Tibial artery (tissue), 4 donors: Measurements from ENCODE around the gene ATP6V1G3.

Experiments
- DNase-seq, 2 donors: peaks; one replicate each; pipeline ENCODE4 v3.0.0-alpha.2; 2019
- H3K27ac ChIP-seq, 2 donors: fragments of 200-600 bp; sonication (generic) in 1 of 2; 1 replicate in 1 of 2; 2 replicates in 1 of 2; pipeline ENCODE4 v1.5.1; 2018 to 2019; ENCODE audit warnings: mild to moderate bottlenecking in 1 of 2
- H3K27me3 ChIP-seq, 2 donors: fragments of 200-600 bp; sonication (generic) in 1 of 2; one replicate each; pipeline versions ENCODE4 v1.5.1 to v1.6.0; 2016 to 2019
- H3K36me3 ChIP-seq, 3 donors: fragments of 200-600 bp; sonication (generic) in 2 of 3; one replicate each; pipeline ENCODE4 v1.5.1; 2016 to 2019; ENCODE audit warnings: mild to moderate bottlenecking in 2 of 3
- H3K4me1 ChIP-seq, 4 donors: fragments of 200-600 bp; sonication (generic) in 2 of 4; 1 replicate in 3 of 4; 2 replicates in 1 of 4; pipeline ENCODE4 v1.5.1; 2016 to 2019
- H3K4me3 ChIP-seq, 2 donors: fragments of 200-600 bp; sonication (generic) in 1 of 2; 1 replicate in 1 of 2; 2 replicates in 1 of 2; pipeline ENCODE4 v1.5.1; 2018 to 2019; ENCODE audit warnings: mild to moderate bottlenecking in 2 of 2
- H3K9me3 ChIP-seq, 3 donors: fragments of 200-600 bp; sonication (generic) in 1 of 3; one replicate each; pipeline ENCODE4 v1.5.1; 2016 to 2019
- intact Hi-C: fragments of 100-400 bp; cut with DNase I; formaldehyde crosslinking; loops from one replicate; pipeline ENCODE4 v1.15.0; 2023; ENCODE audit warnings: low total_unique reads
- TF ChIP-seq, protein P1 (sequence below), 2 experiments: fragments of 200-600 bp in 1 of 2; fragments of 450-650 bp in 1 of 2; IDR thresholded peaks; one replicate each; pipeline ENCODE4 v1.5.1; 2017 to 2019; ENCODE audit warnings: antibody characterized with exemption in 2 of 2, mild to moderate bottlenecking in 1 of 2, moderate library complexity in 1 of 2

Gene ATP6V1G3

DNA sequence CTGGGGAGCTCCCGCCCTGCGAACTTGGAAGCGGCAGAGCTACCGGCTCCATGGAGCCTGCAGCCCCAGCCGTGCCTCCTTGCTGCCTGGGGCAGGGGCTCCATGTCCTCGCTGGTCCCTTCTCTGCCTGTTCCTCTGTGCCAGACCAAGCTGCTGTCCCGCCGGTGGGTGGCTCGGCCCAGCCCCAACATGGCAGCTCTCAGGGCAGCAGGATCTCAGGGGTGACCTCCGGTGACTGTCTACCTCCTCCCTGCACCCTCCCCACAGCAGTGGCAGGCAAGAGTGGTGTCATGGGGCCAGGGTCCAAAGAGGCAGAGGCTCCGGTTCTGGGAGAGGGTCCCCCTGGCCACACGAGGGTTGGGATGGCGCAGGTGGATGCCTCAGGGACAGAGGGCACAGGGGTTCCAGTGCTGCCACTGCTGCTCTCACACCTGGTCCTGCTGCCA is 45.8 kb downstream of the ATP6V1G3 start:
- no peaks in the 10 kb centered on the region for H3K36me3 ChIP-seq
- intact Hi-C loops = no loop called here
- no peak for DNase-seq

DNA sequence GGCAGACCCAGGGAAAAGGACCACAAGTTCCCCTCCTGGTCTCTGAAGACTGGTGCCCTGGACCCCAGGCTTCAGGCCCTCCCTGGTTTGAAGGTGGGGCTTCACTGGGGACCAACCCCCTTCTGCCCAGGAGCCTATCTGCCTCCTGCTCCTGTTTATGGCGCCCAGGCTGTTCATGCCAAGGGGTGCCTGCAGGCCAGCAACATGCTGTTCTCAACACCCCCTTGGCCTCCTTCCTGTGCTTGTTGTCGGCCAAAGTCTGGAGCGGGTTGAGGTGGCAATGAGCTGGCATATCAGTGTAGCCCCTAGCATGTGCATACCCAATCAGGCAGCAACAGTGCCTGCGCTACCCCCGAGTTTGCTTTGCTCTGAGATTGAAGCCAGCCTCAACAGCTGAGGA is 46.3 kb downstream of the ATP6V1G3 start:
- TF ChIP-seq, protein P1, sequence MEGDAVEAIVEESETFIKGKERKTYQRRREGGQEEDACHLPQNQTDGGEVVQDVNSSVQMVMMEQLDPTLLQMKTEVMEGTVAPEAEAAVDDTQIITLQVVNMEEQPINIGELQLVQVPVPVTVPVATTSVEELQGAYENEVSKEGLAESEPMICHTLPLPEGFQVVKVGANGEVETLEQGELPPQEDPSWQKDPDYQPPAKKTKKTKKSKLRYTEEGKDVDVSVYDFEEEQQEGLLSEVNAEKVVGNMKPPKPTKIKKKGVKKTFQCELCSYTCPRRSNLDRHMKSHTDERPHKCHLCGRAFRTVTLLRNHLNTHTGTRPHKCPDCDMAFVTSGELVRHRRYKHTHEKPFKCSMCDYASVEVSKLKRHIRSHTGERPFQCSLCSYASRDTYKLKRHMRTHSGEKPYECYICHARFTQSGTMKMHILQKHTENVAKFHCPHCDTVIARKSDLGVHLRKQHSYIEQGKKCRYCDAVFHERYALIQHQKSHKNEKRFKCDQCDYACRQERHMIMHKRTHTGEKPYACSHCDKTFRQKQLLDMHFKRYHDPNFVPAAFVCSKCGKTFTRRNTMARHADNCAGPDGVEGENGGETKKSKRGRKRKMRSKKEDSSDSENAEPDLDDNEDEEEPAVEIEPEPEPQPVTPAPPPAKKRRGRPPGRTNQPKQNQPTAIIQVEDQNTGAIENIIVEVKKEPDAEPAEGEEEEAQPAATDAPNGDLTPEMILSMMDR (IDR thresholded peaks at IDR 0.05) = no peak
- Histone ChIP-seq H3K27ac (no peak overlapping the region), H3K4me1 (no peaks in the 10 kb centered on the region), H3K27me3 (no peaks in the 10 kb centered on the region), H3K4me3 (no peak overlapping the region), H3K9me3 (no peaks in the 10 kb centered on the region), H3K36me3 (no peaks in the 10 kb centered on the region)
- intact Hi-C loops = no loop called here
- no peak for DNase-seq

More for the DNA sequence above, 45.8 kb downstream of the ATP6V1G3 start:
- Histone ChIP-seq H3K27ac (no peak overlapping the region), H3K9me3 (no peaks in the 10 kb centered on the region), H3K4me1 (no peaks in the 10 kb centered on the region), H3K4me3 (no peak overlapping the region), H3K27me3 (no peaks in the 10 kb centered on the region)
- TF ChIP-seq, protein P1 (IDR thresholded peaks at IDR 0.05) = no peak

DNA sequence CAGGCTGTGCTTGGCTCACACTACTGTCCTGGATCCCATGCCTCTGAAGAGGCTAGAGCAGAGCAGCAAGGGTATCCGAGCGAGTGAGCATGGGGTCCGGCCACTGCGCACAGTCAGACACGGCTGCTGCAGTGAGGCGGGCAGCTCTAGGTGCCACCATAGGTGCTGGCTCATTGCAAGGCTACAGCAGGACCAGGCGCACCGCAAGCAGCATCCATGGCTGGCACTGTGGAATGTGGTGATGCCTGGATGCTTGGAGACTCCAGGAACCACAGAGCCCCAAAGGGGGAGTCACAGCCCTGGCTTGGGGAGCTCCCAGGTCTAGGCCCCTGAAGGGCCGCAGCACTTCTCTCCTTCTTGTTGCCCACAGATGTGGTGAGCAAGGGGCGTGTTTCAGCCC is 47.2 kb downstream of the ATP6V1G3 start:
- H3K36me3 ChIP-seq = no peaks in the 10 kb centered on the region
- H3K27ac ChIP-seq = no peak overlapping the region
- no peaks in the 10 kb centered on the region for H3K4me1 ChIP-seq
- H3K4me3 ChIP-seq = no peak overlapping the region
- intact Hi-C loops = no loop called here
- H3K27me3 ChIP-seq = no peaks in the 10 kb centered on the region
- H3K9me3 ChIP-seq = no peaks in the 10 kb centered on the region
- DNase-seq = no peak
- TF ChIP-seq, protein P1 (IDR thresholded peaks at IDR 0.05) = no peak

DNA sequence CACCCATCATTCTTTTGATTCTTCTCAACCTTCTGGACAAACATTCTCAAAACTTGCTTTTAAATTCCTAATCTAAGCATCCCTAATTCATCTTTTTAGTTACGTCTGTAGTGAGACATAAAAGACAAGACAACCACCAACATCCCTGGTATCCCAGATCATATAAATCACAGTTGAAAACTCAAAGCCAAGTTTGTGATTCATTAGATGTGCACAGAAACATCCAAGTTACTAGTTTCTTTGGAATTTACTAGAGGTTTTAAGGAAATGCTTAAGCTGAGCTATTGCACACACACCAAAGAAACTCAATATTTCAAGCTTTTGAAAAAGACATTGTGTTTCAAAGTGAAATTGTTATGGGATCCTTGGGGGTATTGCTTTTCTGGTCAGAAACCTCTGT is 47.6 kb downstream of the ATP6V1G3 start:
- no peak for DNase-seq
- Histone ChIP-seq H3K36me3 (no peaks in the 10 kb centered on the region), H3K9me3 (no peaks in the 10 kb centered on the region), H3K27me3 (no peaks in the 10 kb centered on the region), H3K4me3 (no peak overlapping the region), H3K4me1 (no peaks in the 10 kb centered on the region), H3K27ac (no peak overlapping the region)
- TF ChIP-seq, protein P1 (IDR thresholded peaks at IDR 0.05) = no peak
- intact Hi-C loops = no loop called here

DNA sequence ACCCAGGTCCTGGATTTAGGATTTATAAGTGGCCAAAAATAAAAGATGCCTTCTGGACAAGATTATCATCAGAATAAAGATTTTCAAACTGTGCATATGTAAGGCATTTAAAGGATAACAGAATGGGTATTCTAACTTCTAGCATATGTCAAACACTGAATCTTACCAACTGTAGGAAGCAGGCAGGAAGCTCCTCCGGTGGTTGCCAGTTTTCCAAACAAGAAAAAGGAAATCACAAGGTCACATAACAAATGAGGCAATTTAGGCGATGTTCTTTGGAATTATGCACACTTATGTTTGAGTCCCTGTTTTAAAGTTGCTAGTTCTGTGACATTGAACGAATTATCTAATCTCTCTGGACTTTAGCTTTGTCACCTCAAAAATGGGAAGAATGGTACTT is 48.9 kb downstream of the ATP6V1G3 start:
- Histone ChIP-seq H3K36me3 (no peaks in the 10 kb centered on the region), H3K27ac (no peak overlapping the region), H3K4me1 (no peaks in the 10 kb centered on the region), H3K9me3 (no peaks in the 10 kb centered on the region), H3K27me3 (no peaks in the 10 kb centered on the region), H3K4me3 (no peak overlapping the region)
- TF ChIP-seq, protein P1 (IDR thresholded peaks at IDR 0.05) = no peak
- intact Hi-C loops = no loop called here
- DNase-seq = no peak

DNA sequence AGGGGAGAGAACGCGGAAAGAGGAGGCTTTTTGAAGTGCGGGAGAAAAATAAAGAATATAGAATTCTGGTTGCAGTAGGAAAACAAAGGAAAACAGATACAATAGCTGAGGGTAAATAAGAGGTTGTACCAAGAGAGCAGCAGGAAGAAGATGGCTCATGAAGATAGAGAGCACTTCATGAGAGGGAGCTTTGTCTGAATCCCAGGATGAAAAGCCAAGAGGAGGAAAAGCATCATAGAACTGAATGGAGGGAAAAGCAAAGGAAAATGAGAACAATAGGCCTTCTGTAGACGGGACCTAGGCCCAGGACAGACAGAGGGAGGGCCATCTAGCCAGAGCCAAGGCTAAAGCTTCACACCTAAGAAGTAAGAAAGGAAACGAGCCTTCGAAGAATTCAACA is 49.5 kb downstream of the ATP6V1G3 start:
- TF ChIP-seq, protein P1 (IDR thresholded peaks at IDR 0.05) = no peak
- intact Hi-C loops = no loop called here
- Histone ChIP-seq H3K4me3 (no peak overlapping the region), H3K27me3 (no peaks in the 10 kb centered on the region), H3K4me1 (no peaks in the 10 kb centered on the region), H3K9me3 (no peaks in the 10 kb centered on the region), H3K36me3 (no peaks in the 10 kb centered on the region), H3K27ac (no peak overlapping the region)
- DNase-seq = no peak
